Measurements from ENCODE around the gene MDM2. TPM values are rescaled to one million over a fixed set of nuclear protein-coding genes. Genes with fewer than 3 reads are reported as not detected.

The MDM2 gene
- total RNA-seq, 1 experiment from 2014 or later, result 207 TPM

DNA sequence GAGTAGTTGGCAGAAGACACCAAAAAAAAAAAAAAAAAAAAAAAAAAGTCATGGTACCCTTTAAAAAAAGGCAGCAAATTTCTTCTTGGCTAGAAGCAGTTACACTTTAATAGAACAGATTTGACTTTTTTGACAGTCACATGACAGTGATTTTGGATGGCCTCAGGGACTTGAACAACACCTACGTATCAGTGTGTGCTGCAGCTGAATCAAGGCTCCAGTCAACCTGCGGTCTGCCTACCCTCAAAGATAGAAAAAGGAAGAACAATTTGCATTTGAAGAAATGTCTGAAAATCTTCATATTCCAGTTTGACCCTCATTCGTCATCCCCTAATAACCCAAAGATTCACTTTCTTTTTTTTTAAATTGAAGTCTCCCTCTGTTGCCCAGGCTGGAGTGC, 53.9 kb downstream of the MDM2 start:
- DNase-seq (ENCODE audit: low spot score), result no peak
- no peaks in the 10 kb centered on the region for H3K36me3 Mint-ChIP-seq
- H3K4me3 Mint-ChIP-seq, result no peak overlapping the region

More for the DNA sequence above, 53.9 kb downstream of the MDM2 start:
- ChIA-PET POLR2A (no interaction called here), CTCF (no interaction called here)
- H3K27me3 Mint-ChIP-seq (ENCODE audit: low read depth), result no peaks in the 10 kb centered on the region
- H3K27ac Mint-ChIP-seq, result no peak overlapping the region; the same call in 1 of the 2 replicates
- no peaks in the 10 kb centered on the region for H3K4me1 Mint-ChIP-seq
- TF ChIP-seq, protein P1, sequence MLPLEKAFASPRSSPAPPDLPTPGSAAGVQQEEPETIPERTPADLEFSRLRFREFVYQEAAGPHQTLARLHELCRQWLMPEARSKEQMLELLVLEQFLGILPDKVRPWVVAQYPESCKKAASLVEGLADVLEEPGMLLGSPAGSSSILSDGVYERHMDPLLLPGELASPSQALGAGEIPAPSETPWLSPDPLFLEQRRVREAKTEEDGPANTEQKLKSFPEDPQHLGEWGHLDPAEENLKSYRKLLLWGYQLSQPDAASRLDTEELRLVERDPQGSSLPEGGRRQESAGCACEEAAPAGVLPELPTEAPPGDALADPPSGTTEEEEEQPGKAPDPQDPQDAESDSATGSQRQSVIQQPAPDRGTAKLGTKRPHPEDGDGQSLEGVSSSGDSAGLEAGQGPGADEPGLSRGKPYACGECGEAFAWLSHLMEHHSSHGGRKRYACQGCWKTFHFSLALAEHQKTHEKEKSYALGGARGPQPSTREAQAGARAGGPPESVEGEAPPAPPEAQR (CRISPR knock-in tag; IDR thresholded peaks at IDR 0.05), result no peak
- TF ChIP-seq RELA (CRISPR knock-in tag; IDR thresholded peaks at IDR 0.05; ENCODE audit: borderline replicate concordance) (no peak), ZNF416 (CRISPR knock-in tag; IDR thresholded peaks at IDR 0.05) (no peak), TEAD1 (CRISPR knock-in tag; IDR thresholded peaks at IDR 0.05) (no peak), ZNF121 (CRISPR knock-in tag; IDR thresholded peaks at IDR 0.05) (no peak), MAX (CRISPR knock-in tag; IDR thresholded peaks at IDR 0.05) (no peak), CTCF (IDR thresholded peaks at IDR 0.05) (no peak), IRF2 (CRISPR knock-in tag; IDR thresholded peaks at IDR 0.05; ENCODE audit: borderline replicate concordance, low read depth) (no peak), ARID4B (CRISPR knock-in tag; IDR thresholded peaks at IDR 0.05; ENCODE audit: borderline replicate concordance) (no peak)
- TF ChIP-seq, protein P2, sequence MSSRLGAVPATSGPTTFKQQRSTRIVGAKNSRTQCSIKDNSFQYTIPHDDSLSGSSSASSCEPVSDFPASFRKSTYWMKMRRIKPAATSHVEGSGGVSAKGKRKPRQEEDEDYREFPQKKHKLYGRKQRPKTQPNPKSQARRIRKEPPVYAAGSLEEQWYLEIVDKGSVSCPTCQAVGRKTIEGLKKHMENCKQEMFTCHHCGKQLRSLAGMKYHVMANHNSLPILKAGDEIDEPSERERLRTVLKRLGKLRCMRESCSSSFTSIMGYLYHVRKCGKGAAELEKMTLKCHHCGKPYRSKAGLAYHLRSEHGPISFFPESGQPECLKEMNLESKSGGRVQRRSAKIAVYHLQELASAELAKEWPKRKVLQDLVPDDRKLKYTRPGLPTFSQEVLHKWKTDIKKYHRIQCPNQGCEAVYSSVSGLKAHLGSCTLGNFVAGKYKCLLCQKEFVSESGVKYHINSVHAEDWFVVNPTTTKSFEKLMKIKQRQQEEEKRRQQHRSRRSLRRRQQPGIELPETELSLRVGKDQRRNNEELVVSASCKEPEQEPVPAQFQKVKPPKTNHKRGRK (CRISPR knock-in tag; IDR thresholded peaks at IDR 0.05; ENCODE audit: borderline replicate concordance), result no peak
- TF ChIP-seq, protein P3, sequence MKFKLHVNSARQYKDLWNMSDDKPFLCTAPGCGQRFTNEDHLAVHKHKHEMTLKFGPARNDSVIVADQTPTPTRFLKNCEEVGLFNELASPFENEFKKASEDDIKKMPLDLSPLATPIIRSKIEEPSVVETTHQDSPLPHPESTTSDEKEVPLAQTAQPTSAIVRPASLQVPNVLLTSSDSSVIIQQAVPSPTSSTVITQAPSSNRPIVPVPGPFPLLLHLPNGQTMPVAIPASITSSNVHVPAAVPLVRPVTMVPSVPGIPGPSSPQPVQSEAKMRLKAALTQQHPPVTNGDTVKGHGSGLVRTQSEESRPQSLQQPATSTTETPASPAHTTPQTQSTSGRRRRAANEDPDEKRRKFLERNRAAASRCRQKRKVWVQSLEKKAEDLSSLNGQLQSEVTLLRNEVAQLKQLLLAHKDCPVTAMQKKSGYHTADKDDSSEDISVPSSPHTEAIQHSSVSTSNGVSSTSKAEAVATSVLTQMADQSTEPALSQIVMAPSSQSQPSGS (CRISPR knock-in tag; IDR thresholded peaks at IDR 0.05; ENCODE audit: borderline replicate concordance, low read depth), result no peak
- TF ChIP-seq, protein P4, sequence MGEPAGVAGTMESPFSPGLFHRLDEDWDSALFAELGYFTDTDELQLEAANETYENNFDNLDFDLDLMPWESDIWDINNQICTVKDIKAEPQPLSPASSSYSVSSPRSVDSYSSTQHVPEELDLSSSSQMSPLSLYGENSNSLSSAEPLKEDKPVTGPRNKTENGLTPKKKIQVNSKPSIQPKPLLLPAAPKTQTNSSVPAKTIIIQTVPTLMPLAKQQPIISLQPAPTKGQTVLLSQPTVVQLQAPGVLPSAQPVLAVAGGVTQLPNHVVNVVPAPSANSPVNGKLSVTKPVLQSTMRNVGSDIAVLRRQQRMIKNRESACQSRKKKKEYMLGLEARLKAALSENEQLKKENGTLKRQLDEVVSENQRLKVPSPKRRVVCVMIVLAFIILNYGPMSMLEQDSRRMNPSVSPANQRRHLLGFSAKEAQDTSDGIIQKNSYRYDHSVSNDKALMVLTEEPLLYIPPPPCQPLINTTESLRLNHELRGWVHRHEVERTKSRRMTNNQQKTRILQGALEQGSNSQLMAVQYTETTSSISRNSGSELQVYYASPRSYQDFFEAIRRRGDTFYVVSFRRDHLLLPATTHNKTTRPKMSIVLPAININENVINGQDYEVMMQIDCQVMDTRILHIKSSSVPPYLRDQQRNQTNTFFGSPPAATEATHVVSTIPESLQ (CRISPR knock-in tag; IDR thresholded peaks at IDR 0.05), result no peak
- TF ChIP-seq, protein P5, sequence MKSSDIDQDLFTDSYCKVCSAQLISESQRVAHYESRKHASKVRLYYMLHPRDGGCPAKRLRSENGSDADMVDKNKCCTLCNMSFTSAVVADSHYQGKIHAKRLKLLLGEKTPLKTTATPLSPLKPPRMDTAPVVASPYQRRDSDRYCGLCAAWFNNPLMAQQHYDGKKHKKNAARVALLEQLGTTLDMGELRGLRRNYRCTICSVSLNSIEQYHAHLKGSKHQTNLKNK (CRISPR knock-in tag; IDR thresholded peaks at IDR 0.05), result no peak
- TF ChIP-seq, protein P6, sequence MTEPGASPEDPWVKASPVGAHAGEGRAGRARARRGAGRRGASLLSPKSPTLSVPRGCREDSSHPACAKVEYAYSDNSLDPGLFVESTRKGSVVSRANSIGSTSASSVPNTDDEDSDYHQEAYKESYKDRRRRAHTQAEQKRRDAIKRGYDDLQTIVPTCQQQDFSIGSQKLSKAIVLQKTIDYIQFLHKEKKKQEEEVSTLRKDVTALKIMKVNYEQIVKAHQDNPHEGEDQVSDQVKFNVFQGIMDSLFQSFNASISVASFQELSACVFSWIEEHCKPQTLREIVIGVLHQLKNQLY (CRISPR knock-in tag; IDR thresholded peaks at IDR 0.05), result no peak
- TF ChIP-seq, protein P7, sequence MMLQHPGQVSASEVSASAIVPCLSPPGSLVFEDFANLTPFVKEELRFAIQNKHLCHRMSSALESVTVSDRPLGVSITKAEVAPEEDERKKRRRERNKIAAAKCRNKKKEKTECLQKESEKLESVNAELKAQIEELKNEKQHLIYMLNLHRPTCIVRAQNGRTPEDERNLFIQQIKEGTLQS (CRISPR knock-in tag; conservative IDR thresholded peaks at IDR 0.05), result no peak
- H3K9me3 Mint-ChIP-seq, result no peaks in the 10 kb centered on the region
- ATAC-seq, result no peak
